Mesothelial cell of epicardium (in vitro differentiated cells): Measurements from ENCODE around the gene TNKS1BP1. TPM values are rescaled to one million over a fixed set of nuclear protein-coding genes. Genes with fewer than 3 reads are reported as not detected.

Source experiments
- DNase-seq, 2 experiments: peaks; one replicate each; pipeline ENCODE4 v3.0.0; 2021; ENCODE audit warnings: low spot score in 2 of 2; ENCODE audit not compliant: unreplicated experiment in 2 of 2
- H3K27ac Mint-ChIP-seq: 2 replicates; pipeline ENCODE4 v1.8.0; 2021; ENCODE audit warnings: mixed read lengths
- H3K27me3 Mint-ChIP-seq: 2 replicates; pipeline ENCODE4 v1.8.0; 2021; ENCODE audit warnings: low read depth, mixed read lengths
- H3K36me3 Mint-ChIP-seq: 2 replicates; pipeline ENCODE4 v1.8.0; 2021; ENCODE audit warnings: mixed read lengths
- H3K4me1 Mint-ChIP-seq: 2 replicates; pipeline ENCODE4 v1.8.0; 2021; ENCODE audit warnings: mixed read lengths
- H3K4me3 Mint-ChIP-seq: 2 replicates; pipeline ENCODE4 v1.8.0; 2021; ENCODE audit warnings: mild to moderate bottlenecking, moderate library complexity, mixed read lengths
- H3K9me3 Mint-ChIP-seq: 2 replicates; pipeline ENCODE4 v1.8.0; 2021; ENCODE audit warnings: mixed read lengths
- total RNA-seq: library from RNA; stranded (reverse); gene quantifications from 3 replicates; pipeline ENCODE4 v1.2.1, GENCODE V29; 2021
- TF ChIP-seq, protein P1 (sequence below): fragments of 200-600 bp; sonication (generic); IDR thresholded peaks from one replicate; pipeline ENCODE4 v1.5.0; 2021; ENCODE audit warnings: antibody characterized with exemption; ENCODE audit not compliant: unreplicated experiment

Gene TNKS1BP1
- total RNA-seq, 1 donor from 2014 or later = 216 TPM

DNA sequence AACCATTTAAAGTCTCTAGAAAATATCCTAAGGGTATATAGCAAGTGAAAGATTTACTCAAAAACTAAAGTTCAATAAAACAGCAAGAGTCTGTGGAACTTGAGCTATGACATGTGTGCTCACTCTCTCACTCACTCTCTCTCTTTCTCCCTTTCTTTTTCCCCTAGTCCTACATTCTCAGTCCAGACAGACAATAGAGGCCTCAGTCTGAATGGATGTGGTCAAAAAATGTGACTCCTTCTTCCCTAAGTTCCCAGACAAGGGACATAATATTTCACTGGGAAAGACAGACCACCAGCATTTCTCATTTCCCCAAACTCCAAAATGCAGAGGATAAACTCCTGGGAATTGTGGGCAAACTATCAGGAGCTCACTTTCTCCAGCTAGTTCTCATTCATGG, 70.1 kb downstream of the TNKS1BP1 start:
- Mint-ChIP-seq H3K9me3 (peaks cover 19% of the 10 kb centered on the region), H3K36me3 (peaks cover 5% of the 10 kb centered on the region), H3K4me3 (no peak overlapping the region), H3K4me1 (peaks cover 23% of the 10 kb centered on the region), H3K27ac (no peak overlapping the region), H3K27me3 (no peaks in the 10 kb centered on the region)
- TF ChIP-seq, protein P1, sequence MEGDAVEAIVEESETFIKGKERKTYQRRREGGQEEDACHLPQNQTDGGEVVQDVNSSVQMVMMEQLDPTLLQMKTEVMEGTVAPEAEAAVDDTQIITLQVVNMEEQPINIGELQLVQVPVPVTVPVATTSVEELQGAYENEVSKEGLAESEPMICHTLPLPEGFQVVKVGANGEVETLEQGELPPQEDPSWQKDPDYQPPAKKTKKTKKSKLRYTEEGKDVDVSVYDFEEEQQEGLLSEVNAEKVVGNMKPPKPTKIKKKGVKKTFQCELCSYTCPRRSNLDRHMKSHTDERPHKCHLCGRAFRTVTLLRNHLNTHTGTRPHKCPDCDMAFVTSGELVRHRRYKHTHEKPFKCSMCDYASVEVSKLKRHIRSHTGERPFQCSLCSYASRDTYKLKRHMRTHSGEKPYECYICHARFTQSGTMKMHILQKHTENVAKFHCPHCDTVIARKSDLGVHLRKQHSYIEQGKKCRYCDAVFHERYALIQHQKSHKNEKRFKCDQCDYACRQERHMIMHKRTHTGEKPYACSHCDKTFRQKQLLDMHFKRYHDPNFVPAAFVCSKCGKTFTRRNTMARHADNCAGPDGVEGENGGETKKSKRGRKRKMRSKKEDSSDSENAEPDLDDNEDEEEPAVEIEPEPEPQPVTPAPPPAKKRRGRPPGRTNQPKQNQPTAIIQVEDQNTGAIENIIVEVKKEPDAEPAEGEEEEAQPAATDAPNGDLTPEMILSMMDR = no peak
- DNase-seq = no peak

DNA sequence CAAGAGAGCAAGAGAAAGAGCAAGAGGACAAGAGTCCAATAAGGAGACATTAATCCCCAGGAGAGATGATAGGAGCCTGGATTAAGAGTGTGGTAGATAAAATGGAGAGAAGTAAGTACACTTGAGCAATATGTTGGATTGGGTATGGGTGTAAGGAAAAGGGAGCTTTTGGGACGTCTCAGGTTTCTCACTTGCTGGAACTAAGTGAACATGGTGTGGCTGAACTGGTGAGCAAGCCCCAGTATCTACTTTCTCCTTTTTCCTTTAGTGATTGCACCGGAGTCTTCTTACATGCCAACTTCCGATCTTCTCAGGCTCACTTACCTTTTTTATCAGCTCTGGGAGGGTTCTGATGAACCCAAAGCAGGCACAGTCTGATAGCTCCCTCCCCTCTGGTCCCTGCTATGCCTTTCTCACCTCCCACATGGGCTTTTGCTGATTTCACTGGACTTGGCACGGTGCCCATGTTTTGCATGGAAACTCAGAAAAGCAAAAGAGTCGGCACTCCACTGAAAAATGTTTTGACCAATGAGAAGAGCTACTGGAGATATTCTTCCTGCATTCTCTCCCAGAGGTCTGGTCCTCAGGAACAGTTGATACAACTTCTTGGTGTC, 73.2 kb downstream of the TNKS1BP1 start:
- Mint-ChIP-seq H3K4me1 (peaks cover 31% of the 10 kb centered on the region), H3K9me3 (peaks cover 10% of the 10 kb centered on the region), H3K27me3 (no peaks in the 10 kb centered on the region), H3K4me3 (no peak overlapping the region), H3K27ac (no peak overlapping the region), H3K36me3 (peaks cover 5% of the 10 kb centered on the region)
- DNase-seq = peak in 1 of 2 experiments; percentile 58
- TF ChIP-seq, protein P1 = no peak

DNA sequence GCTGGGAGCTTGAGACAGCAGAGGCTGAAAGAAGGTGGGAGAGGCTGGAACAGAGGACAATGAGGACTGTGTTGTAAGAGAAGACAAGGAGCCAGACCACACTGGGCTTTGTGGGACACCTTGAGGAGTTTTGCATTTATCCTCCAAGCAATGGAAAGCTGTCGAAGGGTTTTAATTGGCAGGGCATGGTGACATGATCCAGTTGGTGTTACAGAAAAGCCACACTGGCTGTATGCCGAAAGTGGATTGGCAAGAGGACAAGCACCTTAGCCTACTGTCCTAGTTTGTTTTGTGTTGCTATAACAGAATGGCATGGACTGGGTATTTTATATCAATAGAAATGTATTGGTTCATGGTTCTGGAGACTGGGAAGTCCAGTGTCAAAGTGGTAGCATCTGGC, 73.7 kb downstream of the TNKS1BP1 start:
- no peaks in the 10 kb centered on the region for H3K27me3 Mint-ChIP-seq
- H3K4me1 Mint-ChIP-seq = peaks cover 31% of the 10 kb centered on the region
- no peak for DNase-seq
- peak overlapping the region; percentile 4 for H3K27ac Mint-ChIP-seq
- H3K9me3 Mint-ChIP-seq = peaks cover 5% of the 10 kb centered on the region
- TF ChIP-seq, protein P1 = no peak
- H3K4me3 Mint-ChIP-seq = no peak overlapping the region
- H3K36me3 Mint-ChIP-seq = peaks cover 3% of the 10 kb centered on the region

Other genes starting within 250 kb of the TNKS1BP1 start
- gene LRRC55, start 143.0 kb downstream of the TNKS1BP1 start, total RNA-seq = 11.5 to 14.7 TPM (median 13.2 TPM) in 3 replicates
- gene APLNR, start 87.7 kb downstream of the TNKS1BP1 start, total RNA-seq = 3.1 to 3.4 TPM (median 3.1 TPM) in 3 replicates
- gene SSRP1, start 10.9 kb upstream of the TNKS1BP1 start, total RNA-seq = 106 to 110 TPM (median 108 TPM) in 3 replicates
- gene P2RX3, start 13.4 kb upstream of the TNKS1BP1 start, total RNA-seq = 2.0 to 3.1 TPM (median 2.6 TPM) in 3 replicates
- not detected in 3 replicates for gene PRG3, start 56.2 kb upstream of the TNKS1BP1 start, total RNA-seq
- gene PRG2, start 65.7 kb upstream of the TNKS1BP1 start, total RNA-seq = 0.27 TPM in 1 of 3 replicates, not detected in the others
- 11.8 to 13.3 TPM (median 12.9 TPM) in 3 replicates for gene SLC43A3, start 102.2 kb upstream of the TNKS1BP1 start, total RNA-seq
- gene RTN4RL2, start 135.6 kb upstream of the TNKS1BP1 start, total RNA-seq = 0.38 to 0.63 TPM (median 0.53 TPM) in 3 replicates
- 2.1 to 3.3 TPM (median 2.8 TPM) in 3 replicates for gene SLC43A1, start 190.8 kb upstream of the TNKS1BP1 start, total RNA-seq
- gene TIMM10, start 205.8 kb upstream of the TNKS1BP1 start, total RNA-seq = 41.7 to 46.3 TPM (median 44.0 TPM) in 3 replicates
- gene SMTNL1, start 212.6 kb upstream of the TNKS1BP1 start, total RNA-seq = not detected in 3 replicates
- gene UBE2L6, start 242.7 kb upstream of the TNKS1BP1 start, total RNA-seq = 35.5 to 41.4 TPM (median 39.2 TPM) in 3 replicates